ENCODE data around the gene PRR23A.

PRR23A gene

DNA sequence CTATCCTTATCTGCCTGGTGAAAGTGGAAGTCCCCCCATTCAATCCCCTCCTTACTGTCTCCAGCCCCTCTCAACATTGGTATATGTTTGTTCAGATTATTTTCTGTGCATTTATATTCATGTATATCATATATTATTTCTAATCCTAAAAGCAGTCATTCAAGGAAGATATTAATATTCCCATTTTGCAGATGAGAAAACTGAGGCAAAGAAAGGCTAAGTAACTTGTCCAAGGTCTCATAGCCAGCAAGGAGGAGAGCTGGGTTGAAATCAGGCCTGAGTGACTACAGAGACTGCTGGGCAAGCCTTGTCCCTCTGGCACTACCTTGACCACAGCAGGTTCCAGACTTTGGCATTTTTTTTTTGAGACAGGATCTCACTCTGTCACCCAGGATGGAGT lies 30.0 kb downstream of the PRR23A start:
- no peak for DNase-seq (ENCODE audit: low read depth, low spot score)
- H3K4me3 ChIP-seq (ENCODE audit: low read length), result no peak overlapping the region

DNA sequence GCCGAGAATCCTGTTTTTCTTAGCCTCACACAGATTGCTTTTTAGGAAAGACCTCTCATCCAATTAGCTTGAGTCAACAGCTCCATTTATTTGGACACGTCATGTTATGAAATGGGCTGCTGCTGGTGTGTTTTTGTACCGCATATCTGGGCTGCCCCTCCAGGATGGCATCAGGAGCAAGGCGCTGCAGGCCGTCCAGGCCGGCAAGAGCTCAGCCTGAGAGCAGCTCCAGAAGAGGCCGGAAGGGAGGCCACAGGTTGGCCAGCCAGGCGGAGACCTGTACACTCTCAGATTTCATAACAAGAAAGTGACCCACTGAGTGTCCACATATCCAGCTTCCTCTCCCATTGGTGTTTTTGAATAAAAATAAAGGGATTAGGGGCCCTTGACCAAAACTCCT lies 30.7 kb downstream of the PRR23A start:
- no peak for DNase-seq (ENCODE audit: low read depth, low spot score)
- H3K4me3 ChIP-seq (ENCODE audit: low read length), result no peak overlapping the region

GRCh38 chr3:138974462-138974861 lies 31.6 kb downstream of the PRR23A start:
- H3K4me3 ChIP-seq (ENCODE audit: low read length), result no peak overlapping the region
- DNase-seq (ENCODE audit: low read depth, low spot score), result no peak

- no peak overlapping the region for H3K4me3 ChIP-seq (ENCODE audit: low read length)
- no peak for DNase-seq (ENCODE audit: low read depth, low spot score)
These were observed 33.1 kb downstream of the PRR23A start for GRCh38 chr3:138972941-138973340.

DNA sequence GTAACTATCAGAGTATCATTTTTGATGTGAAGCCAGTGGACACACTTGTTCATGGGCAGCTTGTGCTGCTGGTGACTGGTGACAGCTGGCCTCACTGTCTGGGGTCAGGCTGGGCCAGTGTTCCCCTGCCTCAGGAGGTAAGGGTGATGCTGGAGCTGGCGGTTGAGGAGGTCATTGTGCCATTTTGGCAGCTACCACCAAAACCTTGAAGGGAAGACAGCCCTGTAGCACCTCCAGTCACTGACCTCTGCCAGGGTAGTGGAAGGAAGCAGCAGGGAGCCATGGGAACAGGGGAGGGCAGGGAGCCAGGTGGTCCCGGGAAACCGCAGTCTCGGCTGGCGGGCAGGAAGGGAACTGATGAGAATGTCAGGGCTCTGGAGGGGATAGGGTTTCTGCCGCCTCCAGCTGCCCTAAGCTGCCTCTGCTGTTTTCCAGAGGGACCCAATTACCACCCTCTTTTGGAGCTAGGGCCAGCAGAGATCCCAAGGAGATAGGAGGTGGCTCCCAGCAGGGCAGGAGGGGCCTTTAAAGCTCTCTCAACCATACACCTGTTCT lies 34.2 kb downstream of the PRR23A start:
- no peak overlapping the region for H3K4me3 ChIP-seq (ENCODE audit: low read length)
- DNase-seq (ENCODE audit: low read depth, low spot score), result no peak

DNA sequence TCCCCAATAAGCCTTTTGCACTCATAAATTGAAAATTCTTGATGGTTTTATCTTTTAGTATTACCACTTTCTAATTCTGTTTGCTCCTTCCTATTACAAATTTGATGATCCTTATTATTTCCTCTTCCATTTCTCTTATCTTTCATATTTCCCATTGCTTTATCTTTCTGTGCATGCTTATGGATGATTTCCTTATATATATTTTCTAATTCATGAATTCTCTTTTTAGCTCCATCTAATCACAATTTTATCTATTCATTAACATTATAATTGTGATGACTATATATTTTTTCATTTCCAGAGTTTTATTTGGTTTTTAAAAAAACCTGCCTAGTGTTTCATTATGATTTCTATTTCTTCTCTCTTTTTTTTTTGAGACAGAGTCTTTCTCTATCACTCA lies 41.1 kb downstream of the PRR23A start:
- no peak for DNase-seq (ENCODE audit: low read depth, low spot score)
- H3K4me3 ChIP-seq (ENCODE audit: low read length), result no peak overlapping the region

DNA sequence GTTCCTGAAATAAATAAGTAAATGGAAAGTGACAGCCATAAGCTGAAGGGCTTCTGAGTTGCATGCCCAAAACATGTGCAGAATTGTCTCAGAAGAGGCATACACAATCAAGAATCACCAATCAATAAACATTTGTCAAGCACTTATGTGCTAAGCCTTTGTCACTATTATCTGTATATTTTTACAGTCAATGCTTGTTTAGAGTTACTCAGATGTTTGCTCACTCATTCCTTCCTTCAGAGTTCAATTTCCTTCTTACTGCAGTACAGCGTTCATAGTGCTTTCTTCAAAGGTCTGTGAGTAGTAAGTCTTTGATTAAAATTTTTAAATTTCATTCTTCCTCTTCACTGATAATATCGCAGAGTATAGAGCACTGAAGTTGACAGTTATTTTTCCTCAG lies 41.8 kb downstream of the PRR23A start:
- no peak overlapping the region for H3K4me3 ChIP-seq (ENCODE audit: low read length)
- DNase-seq (ENCODE audit: low read depth, low spot score), result no peak

- H3K4me3 ChIP-seq (ENCODE audit: low read length), result no peak overlapping the region
- DNase-seq (ENCODE audit: low read depth, low spot score), result no peak
These were observed 43.1 kb downstream of the PRR23A start for GRCh38 chr3:138962854-138963560.

- H3K4me3 ChIP-seq (ENCODE audit: low read length), result peak overlapping the region; percentile 18
- no peak for DNase-seq (ENCODE audit: low read depth, low spot score)
These were observed 45.6 kb downstream of the PRR23A start for GRCh38 chr3:138960417-138960852.

Measured in Jurkat, Clone E6-1 (cell line).